ENCODE measurements around the gene DAPK2. TPM values are rescaled to one million over a fixed set of nuclear protein-coding genes. Genes with fewer than 3 reads are reported as not detected.

DAPK2 gene
- total RNA-seq, 1 experiment from 2014 or later: 1.4 TPM

DNA sequence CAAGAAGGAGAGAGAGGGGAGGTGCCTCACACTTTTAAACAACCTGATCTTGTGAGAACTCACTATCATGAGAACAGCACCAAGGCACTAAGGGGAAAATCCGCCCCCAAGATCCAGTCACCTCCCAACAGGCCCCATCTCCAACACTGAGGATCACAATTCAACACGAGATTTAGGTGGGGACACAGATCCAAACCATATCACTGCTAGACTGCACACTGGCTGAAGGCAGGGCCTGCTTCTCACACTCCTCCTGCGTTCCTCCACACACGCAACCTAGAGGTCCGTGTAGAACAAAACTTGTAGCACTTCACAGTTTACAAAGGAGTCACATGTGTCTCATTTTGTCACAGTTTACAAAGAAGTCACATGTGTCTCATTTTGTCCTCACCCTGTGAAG lies 97.8 kb downstream of the DAPK2 start:
- TF ChIP-seq, protein P1, sequence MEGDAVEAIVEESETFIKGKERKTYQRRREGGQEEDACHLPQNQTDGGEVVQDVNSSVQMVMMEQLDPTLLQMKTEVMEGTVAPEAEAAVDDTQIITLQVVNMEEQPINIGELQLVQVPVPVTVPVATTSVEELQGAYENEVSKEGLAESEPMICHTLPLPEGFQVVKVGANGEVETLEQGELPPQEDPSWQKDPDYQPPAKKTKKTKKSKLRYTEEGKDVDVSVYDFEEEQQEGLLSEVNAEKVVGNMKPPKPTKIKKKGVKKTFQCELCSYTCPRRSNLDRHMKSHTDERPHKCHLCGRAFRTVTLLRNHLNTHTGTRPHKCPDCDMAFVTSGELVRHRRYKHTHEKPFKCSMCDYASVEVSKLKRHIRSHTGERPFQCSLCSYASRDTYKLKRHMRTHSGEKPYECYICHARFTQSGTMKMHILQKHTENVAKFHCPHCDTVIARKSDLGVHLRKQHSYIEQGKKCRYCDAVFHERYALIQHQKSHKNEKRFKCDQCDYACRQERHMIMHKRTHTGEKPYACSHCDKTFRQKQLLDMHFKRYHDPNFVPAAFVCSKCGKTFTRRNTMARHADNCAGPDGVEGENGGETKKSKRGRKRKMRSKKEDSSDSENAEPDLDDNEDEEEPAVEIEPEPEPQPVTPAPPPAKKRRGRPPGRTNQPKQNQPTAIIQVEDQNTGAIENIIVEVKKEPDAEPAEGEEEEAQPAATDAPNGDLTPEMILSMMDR (conservative IDR thresholded peaks at IDR 0.05; ENCODE audit: low read depth, low read length): no peak
- TF ChIP-seq EZH2 (IDR thresholded peaks at IDR 0.05; ENCODE audit: low read length, unreplicated experiment) (no peak), EZH2phosphoT487 (IDR thresholded peaks at IDR 0.05; ENCODE audit: borderline replicate concordance, low read length) (no peak)
- no peaks in the 10 kb centered on the region for H4K20me1 ChIP-seq (ENCODE audit: low read length)
- no peak overlapping the region for H3K4me3 ChIP-seq (ENCODE audit: low read length)
- no TSS peak for BruUV-seq (replicated peaks)
- no peak overlapping the region for H3K27ac ChIP-seq (ENCODE audit: low read length)
- H3K9me3 ChIP-seq (ENCODE audit: low read length): no peaks in the 10 kb centered on the region
- H3K36me3 ChIP-seq (ENCODE audit: low read depth, low read length): no peaks in the 10 kb centered on the region
- DNase-seq: no peak
- POLR2A ChIA-PET (ENCODE audit: unreplicated experiment): no interaction called here
- H3K9me2 ChIP-seq (replicated peaks; ENCODE audit: low read length): no peaks in the 10 kb centered on the region
- peaks cover 26% of the 10 kb centered on the region for H3K4me1 ChIP-seq (ENCODE audit: insufficient read depth, low read length)
- ATAC-seq: no peak
- H3K27me3 ChIP-seq (ENCODE audit: low read length): no peaks in the 10 kb centered on the region
- H3K9ac ChIP-seq (ENCODE audit: low read length): no peak overlapping the region
- H3K79me2 ChIP-seq (ENCODE audit: low read length): no peaks in the 10 kb centered on the region
- H2AFZ ChIP-seq (ENCODE audit: low read length): no peak overlapping the region
- H3K4me2 ChIP-seq (ENCODE audit: low read length): no peak overlapping the region
- peaks cover 5% of the 10 kb centered on the region for H3F3A ChIP-seq (ENCODE audit: low read length, unreplicated experiment)
- intact Hi-C loops (cut with micrococcal nuclease): no loop called here
- CTCF ChIA-PET: interaction anchor here (0.6 kb wide), 1 partner anchor 89 kb away, joined by 3 read pairs; no protein-coding TSS in a partner anchor

GRCh38 chr15:63947228-63947627 lies 99.1 kb downstream of the DAPK2 start:
- POLR2A ChIA-PET (ENCODE audit: unreplicated experiment): no interaction called here
- BruUV-seq (replicated peaks): no TSS peak
- intact Hi-C loops (cut with micrococcal nuclease): no loop called here

DNA sequence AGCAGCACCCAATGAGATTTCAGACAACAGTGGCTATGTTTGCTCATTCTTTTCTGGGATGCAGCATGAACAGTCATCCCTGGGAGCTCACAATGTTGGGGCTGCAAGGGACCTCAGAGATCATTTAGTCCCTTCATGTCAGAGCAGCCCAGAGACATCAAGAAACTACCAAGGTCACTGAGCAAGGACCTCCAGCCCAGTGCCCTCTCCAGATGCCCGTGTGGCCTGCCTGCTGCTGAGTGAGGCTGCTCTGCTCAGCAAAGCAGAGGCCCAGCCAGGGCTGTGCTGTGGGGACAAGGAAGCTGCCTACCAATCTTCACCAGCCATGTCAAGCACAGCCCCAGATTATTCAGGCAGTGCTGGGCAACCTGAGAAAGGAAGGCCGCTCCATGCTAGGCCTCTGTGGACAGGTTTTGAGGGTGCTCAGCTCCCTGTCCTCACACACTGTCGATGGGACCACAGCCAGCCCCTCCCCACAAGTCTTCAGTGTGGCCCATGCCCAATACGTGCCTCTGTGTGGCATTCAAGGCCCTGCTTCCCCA lies 99.7 kb downstream of the DAPK2 start:
- Histone ChIP-seq H3F3A (ENCODE audit: low read length, unreplicated experiment) (peaks cover 5% of the 10 kb centered on the region), H3K27me3 (ENCODE audit: low read length) (no peaks in the 10 kb centered on the region), H3K4me1 (ENCODE audit: insufficient read depth, low read length) (peaks cover 24% of the 10 kb centered on the region), H3K36me3 (ENCODE audit: low read depth, low read length) (no peaks in the 10 kb centered on the region), H3K9ac (ENCODE audit: low read length) (no peak overlapping the region), H3K4me2 (ENCODE audit: low read length) (no peak overlapping the region), H3K9me3 (ENCODE audit: low read length) (no peaks in the 10 kb centered on the region), H3K4me3 (ENCODE audit: low read length) (no peak overlapping the region), H4K20me1 (ENCODE audit: low read length) (no peaks in the 10 kb centered on the region), H3K9me2 (replicated peaks; ENCODE audit: low read length) (no peaks in the 10 kb centered on the region), H3K79me2 (ENCODE audit: low read length) (no peaks in the 10 kb centered on the region), H2AFZ (ENCODE audit: low read length) (no peak overlapping the region), H3K27ac (ENCODE audit: low read length) (no peak overlapping the region)
- no TSS peak for BruUV-seq (replicated peaks)
- intact Hi-C loops (cut with micrococcal nuclease): no loop called here
- ATAC-seq: no peak
- TF ChIP-seq, protein P1 (conservative IDR thresholded peaks at IDR 0.05; ENCODE audit: low read depth, low read length): no peak
- no peak for TF ChIP-seq EZH2 (IDR thresholded peaks at IDR 0.05; ENCODE audit: low read length, unreplicated experiment)
- ChIA-PET POLR2A (ENCODE audit: unreplicated experiment) (interaction anchor here (0.5 kb wide), 1 partner anchor 100 kb away, joined by 4 read pairs; the partner anchor contains the start of gene DAPK2), CTCF (no interaction called here)
- DNase-seq: no peak

More at GRCh38 chr15:63947228-63947627, 99.1 kb downstream of the DAPK2 start:
- Histone ChIP-seq H3K9me3 (ENCODE audit: low read length) (no peaks in the 10 kb centered on the region), H3K79me2 (ENCODE audit: low read length) (no peaks in the 10 kb centered on the region), H3K36me3 (ENCODE audit: low read depth, low read length) (no peaks in the 10 kb centered on the region), H3K9ac (ENCODE audit: low read length) (no peak overlapping the region), H3K4me1 (ENCODE audit: insufficient read depth, low read length) (peaks cover 26% of the 10 kb centered on the region), H4K20me1 (ENCODE audit: low read length) (no peaks in the 10 kb centered on the region), H3K4me2 (ENCODE audit: low read length) (no peak overlapping the region), H3F3A (ENCODE audit: low read length, unreplicated experiment) (peaks cover 5% of the 10 kb centered on the region), H3K27ac (ENCODE audit: low read length) (no peak overlapping the region), H3K4me3 (ENCODE audit: low read length) (no peak overlapping the region), H2AFZ (ENCODE audit: low read length) (no peak overlapping the region), H3K27me3 (ENCODE audit: low read length) (no peaks in the 10 kb centered on the region), H3K9me2 (replicated peaks; ENCODE audit: low read length) (no peaks in the 10 kb centered on the region)
- TF ChIP-seq EZH2 (IDR thresholded peaks at IDR 0.05; ENCODE audit: low read length, unreplicated experiment) (no peak), EZH2phosphoT487 (IDR thresholded peaks at IDR 0.05; ENCODE audit: borderline replicate concordance, low read length) (no peak)
- TF ChIP-seq, protein P1 (conservative IDR thresholded peaks at IDR 0.05; ENCODE audit: low read depth, low read length): no peak
- ATAC-seq (no peak), DNase-seq (no peak)
- CTCF ChIA-PET: no interaction called here
